Fibroblast of lung (primary cell): ENCODE results near the gene FMN1. TPM values are rescaled to one million over a fixed set of nuclear protein-coding genes. Genes with fewer than 3 reads are reported as not detected.
A peak's percentile ranks its signal among the peaks of the same experiment; 100 is the strongest.

Experiments used
- DNase-seq, 2 donors: peaks; one replicate each; pipeline versions ENCODE4 v3.0.0 to v3.0.0-alpha.2; 2010; ENCODE audit warnings: low read depth in 2 of 2
- H2AFZ ChIP-seq: 2 replicates; pipeline ENCODE4 v1.5.1; 2012; ENCODE audit warnings: low read length, control low read depth, inconsistent platforms
- H3K27ac ChIP-seq: 2 replicates; pipeline ENCODE4 v1.5.1; 2011; ENCODE audit warnings: low read length, control low read depth; ENCODE audit not compliant: insufficient read depth
- H3K27me3 ChIP-seq: 2 replicates; pipeline ENCODE4 v1.5.1; 2011; ENCODE audit warnings: mild to moderate bottlenecking, low read length; ENCODE audit not compliant: control insufficient read depth, insufficient read depth
- H3K36me3 ChIP-seq: 2 replicates; pipeline ENCODE4 v1.5.1; 2011; ENCODE audit warnings: low read length; ENCODE audit not compliant: control insufficient read depth, insufficient read depth
- H3K4me1 ChIP-seq: 2 replicates; pipeline ENCODE4 v1.5.1; 2011; ENCODE audit warnings: low read length; ENCODE audit not compliant: control insufficient read depth, insufficient read depth; ENCODE audit errors: extremely low read depth
- H3K4me2 ChIP-seq: 2 replicates; pipeline ENCODE4 v1.5.1; 2011; ENCODE audit warnings: low read length, control low read depth; ENCODE audit not compliant: insufficient read depth; ENCODE audit errors: extremely low read depth
- H3K4me3 ChIP-seq, 4 experiments: fragments of 200-600 bp in 1 of 4; sonication (generic) in 1 of 4; replicated peaks in 1 of 4; 2 replicates each; pipeline ENCODE4 v1.5.1; 2011 to 2016; ENCODE audit warnings: low read length in 4 of 4, low read depth in 3 of 4, mild to moderate bottlenecking in 3 of 4, control low read depth in 2 of 4, inconsistent platforms in 1 of 4, mixed read lengths in 1 of 4; ENCODE audit not compliant: insufficient read depth in 1 of 4; ENCODE audit errors: control extremely low read depth in 1 of 4
- H3K79me2 ChIP-seq: 2 replicates; pipeline ENCODE4 v1.5.1; 2012; ENCODE audit warnings: mild to moderate bottlenecking, low read length, inconsistent platforms; ENCODE audit not compliant: control insufficient read depth, insufficient read depth
- H3K9ac ChIP-seq: 2 replicates; pipeline ENCODE4 v1.5.1; 2011; ENCODE audit warnings: mild to moderate bottlenecking, low read length, control low read depth; ENCODE audit not compliant: insufficient read depth
- H3K9me3 ChIP-seq: 2 replicates; pipeline ENCODE4 v1.5.1; 2012; ENCODE audit warnings: low read depth, low read length; ENCODE audit not compliant: control insufficient read depth, insufficient read depth
- H4K20me1 ChIP-seq: 2 replicates; pipeline ENCODE4 v1.5.1; 2011; ENCODE audit warnings: low read length; ENCODE audit not compliant: control insufficient read depth, insufficient read depth; ENCODE audit errors: extremely low read depth
- EZH2 ChIP-seq: IDR thresholded peaks from 2 replicates; pipeline ENCODE4 v1.5.1; 2012; ENCODE audit warnings: low read length, control low read depth, mild to moderate bottlenecking; ENCODE audit errors: missing control alignments
- polyA plus RNA-seq, 2 donors: library from polyadenylated mRNA; depleted of rRNA in 1 of 2; stranded (reverse) in 1 of 2; unstranded in 1 of 2; fragments of >200 nt; gene quantifications; 2 replicates each; pipeline ENCODE4 v1.2.1, GENCODE V29; 2011 to 2012; ENCODE audit warnings: missing spikeins in 1 of 2
- total RNA-seq: library from RNA; depleted of rRNA; stranded (reverse); fragments of >200 nt; gene quantifications from 2 replicates; pipeline ENCODE4 v1.2.1, GENCODE V29; 2014
- TF ChIP-seq, protein P1 (sequence below), 2 donors: IDR thresholded peaks in 1 of 2; conservative IDR thresholded peaks in 1 of 2; 1 replicate in 1 of 2; 2 replicates in 1 of 2; pipeline ENCODE4 v1.5.1; 2011 to 2012; ENCODE audit warnings: low read length in 2 of 2, control low read depth in 1 of 2, inconsistent platforms in 1 of 2, low read depth in 1 of 2, mild to moderate bottlenecking in 1 of 2

FMN1 gene
- total and polyA plus RNA-seq, 2 donors (not counting 1 experiment from before 2014, with no cell fraction given): 7.5 to 43.8 TPM

DNA sequence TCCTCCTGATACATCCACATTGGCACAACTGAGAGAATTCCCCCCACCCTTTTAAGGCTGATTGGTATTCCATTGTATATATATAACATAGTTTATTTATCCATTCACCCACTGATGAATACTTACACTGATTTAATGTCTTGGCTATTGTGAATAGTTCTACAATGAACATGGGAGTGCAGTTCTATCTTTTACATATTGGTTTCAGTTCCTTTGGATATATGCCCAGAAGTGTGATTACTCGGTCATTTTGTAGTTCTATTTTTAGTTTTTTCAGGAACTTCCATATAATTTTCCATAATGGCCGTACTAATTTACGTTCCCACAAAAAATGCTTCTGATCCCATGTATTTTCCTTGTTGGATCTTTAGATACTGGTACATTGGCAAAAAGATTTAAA lies 135.3 kb downstream of the FMN1 start:
- TF ChIP-seq, protein P1, sequence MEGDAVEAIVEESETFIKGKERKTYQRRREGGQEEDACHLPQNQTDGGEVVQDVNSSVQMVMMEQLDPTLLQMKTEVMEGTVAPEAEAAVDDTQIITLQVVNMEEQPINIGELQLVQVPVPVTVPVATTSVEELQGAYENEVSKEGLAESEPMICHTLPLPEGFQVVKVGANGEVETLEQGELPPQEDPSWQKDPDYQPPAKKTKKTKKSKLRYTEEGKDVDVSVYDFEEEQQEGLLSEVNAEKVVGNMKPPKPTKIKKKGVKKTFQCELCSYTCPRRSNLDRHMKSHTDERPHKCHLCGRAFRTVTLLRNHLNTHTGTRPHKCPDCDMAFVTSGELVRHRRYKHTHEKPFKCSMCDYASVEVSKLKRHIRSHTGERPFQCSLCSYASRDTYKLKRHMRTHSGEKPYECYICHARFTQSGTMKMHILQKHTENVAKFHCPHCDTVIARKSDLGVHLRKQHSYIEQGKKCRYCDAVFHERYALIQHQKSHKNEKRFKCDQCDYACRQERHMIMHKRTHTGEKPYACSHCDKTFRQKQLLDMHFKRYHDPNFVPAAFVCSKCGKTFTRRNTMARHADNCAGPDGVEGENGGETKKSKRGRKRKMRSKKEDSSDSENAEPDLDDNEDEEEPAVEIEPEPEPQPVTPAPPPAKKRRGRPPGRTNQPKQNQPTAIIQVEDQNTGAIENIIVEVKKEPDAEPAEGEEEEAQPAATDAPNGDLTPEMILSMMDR (conservative IDR thresholded peaks at IDR 0.05 in 1 of 2, IDR thresholded peaks at IDR 0.05 in 1 of 2; ENCODE audit: low read depth in 1 of 2, low read length in 2 of 2): no peak
- TF ChIP-seq EZH2: no peak
- Histone ChIP-seq H3K4me1 (peaks cover 7% of the 10 kb centered on the region), H3K36me3 (no peaks in the 10 kb centered on the region), H3K9ac (no peak overlapping the region), H3K9me3 (no peaks in the 10 kb centered on the region), H3K27me3 (no peaks in the 10 kb centered on the region), H3K27ac (no peak overlapping the region), H4K20me1 (no peaks in the 10 kb centered on the region), H3K79me2 (peaks cover 57% of the 10 kb centered on the region), H3K4me3 (peak overlapping the region in 1 of 4 experiments; percentile 19), H2AFZ (no peak overlapping the region), H3K4me2 (peak overlapping the region; percentile 13)
- DNase-seq: peak; percentile 22 to 83

DNA sequence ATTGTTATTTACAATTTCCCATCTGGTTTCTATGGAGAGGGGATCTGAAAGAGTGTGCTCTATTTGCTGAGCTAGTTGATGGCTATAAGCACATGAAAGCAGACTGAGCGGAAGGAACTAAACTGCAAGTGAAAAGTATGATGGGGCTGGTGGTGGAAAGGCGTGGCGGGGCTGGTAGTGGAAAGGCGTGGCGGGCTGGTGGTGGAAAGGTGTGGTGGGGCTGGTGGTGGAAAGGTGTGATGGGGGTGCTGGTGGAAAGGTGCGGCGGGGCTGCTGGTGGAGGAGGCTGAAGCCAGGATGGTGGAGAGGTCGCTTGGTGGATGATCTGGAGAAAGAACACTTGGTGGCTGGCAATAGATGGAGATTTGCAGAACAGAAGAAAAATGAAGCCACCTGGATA lies 136.7 kb downstream of the FMN1 start:
- Histone ChIP-seq H3K27ac (no peak overlapping the region), H2AFZ (no peak overlapping the region), H3K9ac (no peak overlapping the region), H3K79me2 (peaks cover 58% of the 10 kb centered on the region), H3K4me2 (no peak overlapping the region), H3K4me3 (no peak overlapping the region), H3K36me3 (peaks cover 2% of the 10 kb centered on the region), H3K4me1 (peaks cover 7% of the 10 kb centered on the region), H3K9me3 (no peaks in the 10 kb centered on the region), H4K20me1 (no peaks in the 10 kb centered on the region), H3K27me3 (no peaks in the 10 kb centered on the region)
- DNase-seq: no peak
- TF ChIP-seq, protein P1 (conservative IDR thresholded peaks at IDR 0.05 in 1 of 2, IDR thresholded peaks at IDR 0.05 in 1 of 2; ENCODE audit: low read depth in 1 of 2, low read length in 2 of 2): no peak
- TF ChIP-seq EZH2: no peak

DNA sequence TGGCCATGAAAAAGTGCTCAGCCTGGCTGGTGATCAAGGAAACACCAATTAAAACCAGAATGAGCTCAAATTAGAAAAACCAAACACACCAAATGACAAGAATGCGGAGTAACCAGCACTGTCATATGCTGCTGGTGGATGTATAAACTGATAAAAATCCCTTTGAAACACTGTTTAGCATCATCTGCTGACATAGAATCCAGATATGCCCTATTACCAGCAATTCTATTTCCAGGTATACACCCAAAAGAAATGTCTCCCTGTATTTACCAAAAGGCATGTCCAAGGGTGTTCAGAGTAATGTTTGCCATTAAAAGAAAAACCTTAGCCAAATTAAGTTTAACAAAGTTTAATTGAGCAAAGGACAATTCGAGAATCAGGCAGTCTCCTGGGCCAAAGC lies 138.6 kb downstream of the FMN1 start:
- DNase-seq: no peak
- Histone ChIP-seq H3K4me2 (no peak overlapping the region), H3K4me3 (no peak overlapping the region), H3K36me3 (peaks cover 2% of the 10 kb centered on the region), H3K79me2 (peaks cover 68% of the 10 kb centered on the region), H3K27me3 (no peaks in the 10 kb centered on the region), H3K9ac (no peak overlapping the region), H2AFZ (no peak overlapping the region), H4K20me1 (no peaks in the 10 kb centered on the region), H3K4me1 (peaks cover 7% of the 10 kb centered on the region), H3K9me3 (no peaks in the 10 kb centered on the region), H3K27ac (no peak overlapping the region)
- TF ChIP-seq, protein P1 (conservative IDR thresholded peaks at IDR 0.05 in 1 of 2, IDR thresholded peaks at IDR 0.05 in 1 of 2; ENCODE audit: low read depth in 1 of 2, low read length in 2 of 2): no peak
- TF ChIP-seq EZH2: no peak
